ENCODE measurements around the gene GTPBP8. TPM values are rescaled to one million over a fixed set of nuclear protein-coding genes. Genes with fewer than 3 reads are reported as not detected.

GTPBP8 gene
- total RNA-seq, 4 donors from 2014 or later = 21.6 to 30.8 (median 24.8) TPM

GRCh38 chr3:112976001-112976400, 14.8 kb upstream of the GTPBP8 start:
- Histone ChIP-seq H3K36me3 (no peaks in the 10 kb centered on the region), H3K4me1 (no peaks in the 10 kb centered on the region), H3K27ac (replicated peaks in 1 of 4) (no peak overlapping the region), H3K27me3 (no peaks in the 10 kb centered on the region), H3K4me3 (no peak overlapping the region), H3K9me3 (no peaks in the 10 kb centered on the region)
- no peak for DNase-seq (ENCODE audit: extremely low spot score)
- TF ChIP-seq CTCF (IDR thresholded peaks at IDR 0.05) (no peak), POLR2AphosphoS5 (IDR thresholded peaks at IDR 0.05) (no peak), EP300 (IDR thresholded peaks at IDR 0.05) (no peak), POLR2A (IDR thresholded peaks at IDR 0.05; ENCODE audit: low read depth) (no peak)
- intact Hi-C loops (cut with DNase I) = no loop called here

DNA sequence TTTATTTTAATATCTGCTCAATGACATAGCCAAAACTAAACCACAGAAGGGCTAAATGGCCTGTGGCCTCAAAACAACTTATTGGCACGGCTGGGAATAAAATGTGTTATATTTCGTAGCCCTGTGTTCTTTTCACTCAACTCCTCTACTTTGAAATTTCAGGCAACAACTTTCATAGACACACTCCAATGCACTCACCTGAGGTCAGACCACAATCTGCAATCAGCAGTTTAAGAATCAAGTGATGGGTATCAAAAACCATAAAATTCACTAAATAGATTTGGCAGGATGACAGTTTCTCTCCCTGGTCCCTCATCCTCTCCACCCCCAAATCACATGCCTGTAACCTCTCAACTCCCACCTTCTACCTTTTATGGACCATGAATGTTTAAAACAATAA, 13.8 kb upstream of the GTPBP8 start:
- no peaks in the 10 kb centered on the region for H3K4me1 ChIP-seq
- no peaks in the 10 kb centered on the region for H3K9me3 ChIP-seq
- H3K4me3 ChIP-seq = no peak overlapping the region
- WGBS = 72% methylated on average over 2 of the region's 2 CpGs
- intact Hi-C loops (cut with DNase I) = no loop called here
- TF ChIP-seq POLR2AphosphoS5 (IDR thresholded peaks at IDR 0.05) = no peak
- TF ChIP-seq EP300 (IDR thresholded peaks at IDR 0.05) = no peak
- TF ChIP-seq CTCF (IDR thresholded peaks at IDR 0.05) = no peak
- no peaks in the 10 kb centered on the region for H3K36me3 ChIP-seq
- no peak overlapping the region for H3K27ac ChIP-seq (replicated peaks in 1 of 4)
- no peaks in the 10 kb centered on the region for H3K27me3 ChIP-seq
- no peak for DNase-seq (ENCODE audit: extremely low spot score)

DNA sequence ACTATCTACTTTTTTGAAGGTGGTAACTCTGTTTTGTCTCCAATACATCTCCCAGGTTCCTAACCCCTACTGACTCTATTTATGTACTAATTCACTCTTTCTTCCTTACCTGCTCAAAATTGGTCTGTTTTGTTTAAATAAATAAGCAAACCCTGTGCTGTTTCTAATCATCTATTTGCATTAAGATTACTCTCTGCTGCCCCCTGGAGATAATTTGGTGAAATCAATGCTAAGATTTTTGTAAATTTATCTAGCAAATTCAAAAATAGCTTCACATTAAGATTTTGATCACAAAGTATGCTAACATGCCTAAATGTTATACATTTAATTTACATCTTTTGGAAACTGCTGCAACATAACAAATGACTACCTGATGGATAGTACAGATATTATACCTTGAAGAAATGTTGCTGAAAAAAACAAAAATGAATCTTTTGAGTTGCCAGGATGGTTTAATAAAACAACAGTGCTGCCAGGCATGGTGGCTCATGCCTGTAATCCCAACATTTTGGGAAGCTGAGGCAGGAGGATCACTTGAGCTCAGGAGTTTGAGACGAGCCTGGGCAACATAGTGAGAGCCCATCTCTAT, 11.4 kb upstream of the GTPBP8 start:
- intact Hi-C loops (cut with DNase I) = loop anchor here (2.0 kb wide), 1 partner anchor 245 kb away; no protein-coding TSS in a partner anchor
- TF ChIP-seq CTCF (IDR thresholded peaks at IDR 0.05) = peak; percentile 71 to 75 (median 73)
- TF ChIP-seq EP300 (IDR thresholded peaks at IDR 0.05) = no peak
- TF ChIP-seq POLR2A (IDR thresholded peaks at IDR 0.05; ENCODE audit: low read depth) = no peak
- TF ChIP-seq POLR2AphosphoS5 (IDR thresholded peaks at IDR 0.05) = no peak

DNA sequence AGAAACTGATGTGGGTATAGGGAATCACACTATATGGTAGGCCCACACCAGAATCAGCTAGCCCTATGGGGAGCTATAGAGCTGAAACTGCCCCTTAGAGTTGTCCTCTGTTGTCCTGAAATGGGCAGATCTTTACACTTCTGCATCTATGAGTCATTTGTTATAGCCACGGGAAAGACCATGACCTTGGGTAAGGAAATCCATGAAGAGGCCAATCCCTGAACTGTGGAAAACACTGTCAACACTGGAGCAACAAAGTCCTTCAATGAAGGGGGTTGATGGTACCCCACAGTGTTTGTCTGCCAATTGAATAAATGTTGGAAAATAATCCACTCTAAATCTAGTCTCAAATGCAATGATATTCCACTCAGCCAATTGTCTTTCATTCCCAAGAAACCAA, 10.7 kb upstream of the GTPBP8 start:
- H3K4me3 ChIP-seq = no peak overlapping the region
- H3K4me1 ChIP-seq = peaks cover 0 to 6% (median under 1%) of the 10 kb centered on the region in 4 donors
- 27% methylated on average over 1 of the region's 1 CpG for WGBS
- intact Hi-C loops (cut with DNase I) = loop anchor here (2.0 kb wide), 2 partner anchors 337 to 399 kb away; no protein-coding TSS in a partner anchor
- no peak for DNase-seq (ENCODE audit: extremely low spot score)
- TF ChIP-seq POLR2A (IDR thresholded peaks at IDR 0.05; ENCODE audit: low read depth) = no peak
- no peak for TF ChIP-seq POLR2AphosphoS5 (IDR thresholded peaks at IDR 0.05)
- no peak for TF ChIP-seq CTCF (IDR thresholded peaks at IDR 0.05)
- no peak for TF ChIP-seq EP300 (IDR thresholded peaks at IDR 0.05)
- no peaks in the 10 kb centered on the region for H3K9me3 ChIP-seq
- H3K36me3 ChIP-seq = no peaks in the 10 kb centered on the region
- no peaks in the 10 kb centered on the region for H3K27me3 ChIP-seq
- no peak overlapping the region for H3K27ac ChIP-seq (replicated peaks in 1 of 4)

More for the DNA sequence above, 11.4 kb upstream of the GTPBP8 start:
- H3K36me3 ChIP-seq = no peaks in the 10 kb centered on the region
- no peak for DNase-seq (ENCODE audit: extremely low spot score)
- H3K4me1 ChIP-seq = peaks cover 0 to under 1% (median 0%) of the 10 kb centered on the region in 4 donors
- no peak overlapping the region for H3K27ac ChIP-seq (replicated peaks in 1 of 4)
- H3K27me3 ChIP-seq = no peaks in the 10 kb centered on the region
- H3K4me3 ChIP-seq = no peak overlapping the region
- H3K9me3 ChIP-seq = no peaks in the 10 kb centered on the region
- 68% methylated on average over 1 of the region's 1 CpG for WGBS

GRCh38 chr3:112982710-112983109, 8.1 kb upstream of the GTPBP8 start:
- intact Hi-C loops (cut with DNase I) = no loop called here
- no peak overlapping the region for H3K27ac ChIP-seq (replicated peaks in 1 of 4)
- no peak overlapping the region for H3K4me3 ChIP-seq
- 40% methylated on average over 1 of the region's 1 CpG for WGBS
- H3K36me3 ChIP-seq = no peaks in the 10 kb centered on the region
- no peaks in the 10 kb centered on the region for H3K9me3 ChIP-seq
- DNase-seq (ENCODE audit: extremely low spot score) = no peak
- H3K27me3 ChIP-seq = no peaks in the 10 kb centered on the region
- H3K4me1 ChIP-seq = peaks cover 0 to 6% (median 1%) of the 10 kb centered on the region in 4 donors
- TF ChIP-seq POLR2A (IDR thresholded peaks at IDR 0.05; ENCODE audit: low read depth) (no peak), CTCF (IDR thresholded peaks at IDR 0.05) (no peak), EP300 (IDR thresholded peaks at IDR 0.05) (no peak), POLR2AphosphoS5 (IDR thresholded peaks at IDR 0.05) (no peak)
